Measurements from ENCODE around the gene KLF12.

KLF12 gene

DNA sequence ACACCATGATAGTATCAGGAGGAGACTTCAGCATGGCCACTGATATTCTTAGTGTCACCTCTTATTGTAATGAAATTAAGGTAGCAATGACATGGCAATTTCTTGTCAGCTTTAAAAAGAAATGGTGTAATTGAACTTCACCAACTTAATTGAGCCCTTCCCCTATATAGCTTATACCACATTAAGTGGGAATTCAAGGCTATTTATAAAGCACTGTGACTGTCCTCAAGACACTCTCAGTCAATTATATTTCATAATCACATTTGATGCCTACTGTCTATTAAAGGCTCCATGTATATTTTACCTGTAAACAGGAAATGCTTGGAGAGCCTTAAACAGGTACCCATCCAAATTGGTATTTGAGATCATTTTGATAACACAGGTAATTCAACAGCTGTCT lies 28.3 kb downstream of the KLF12 start:
- Histone ChIP-seq H3K4me3 (ENCODE audit: low read length) (no peak overlapping the region), H3K79me2 (ENCODE audit: control insufficient read depth, low read length) (peaks cover 91% of the 10 kb centered on the region), H4K20me1 (ENCODE audit: control insufficient read depth, insufficient read depth, low read depth, low read length) (no peaks in the 10 kb centered on the region), H3K27me3 (ENCODE audit: control insufficient read depth, low read length) (no peaks in the 10 kb centered on the region), H3K4me2 (ENCODE audit: low read length) (no peak overlapping the region), H3K4me1 (ENCODE audit: control insufficient read depth, low read length) (peaks cover 7% of the 10 kb centered on the region), H3K9me3 (ENCODE audit: control insufficient read depth, insufficient read depth, low read length) (no peaks in the 10 kb centered on the region), H3K9me2 (replicated peaks; ENCODE audit: control insufficient read depth, low read length) (no peaks in the 10 kb centered on the region), H3K27ac (ENCODE audit: low read depth, low read length) (no peak overlapping the region), H3F3A (ENCODE audit: control insufficient read depth, insufficient read depth) (no peaks in the 10 kb centered on the region), H3K36me3 (ENCODE audit: control insufficient read depth, low read length) (no peaks in the 10 kb centered on the region; the same call in 1 of the 2 replicates)
- no peak for TF ChIP-seq EZH2phosphoT487 (IDR thresholded peaks at IDR 0.05; ENCODE audit: borderline replicate concordance, low read length)
- TF ChIP-seq, protein P1, sequence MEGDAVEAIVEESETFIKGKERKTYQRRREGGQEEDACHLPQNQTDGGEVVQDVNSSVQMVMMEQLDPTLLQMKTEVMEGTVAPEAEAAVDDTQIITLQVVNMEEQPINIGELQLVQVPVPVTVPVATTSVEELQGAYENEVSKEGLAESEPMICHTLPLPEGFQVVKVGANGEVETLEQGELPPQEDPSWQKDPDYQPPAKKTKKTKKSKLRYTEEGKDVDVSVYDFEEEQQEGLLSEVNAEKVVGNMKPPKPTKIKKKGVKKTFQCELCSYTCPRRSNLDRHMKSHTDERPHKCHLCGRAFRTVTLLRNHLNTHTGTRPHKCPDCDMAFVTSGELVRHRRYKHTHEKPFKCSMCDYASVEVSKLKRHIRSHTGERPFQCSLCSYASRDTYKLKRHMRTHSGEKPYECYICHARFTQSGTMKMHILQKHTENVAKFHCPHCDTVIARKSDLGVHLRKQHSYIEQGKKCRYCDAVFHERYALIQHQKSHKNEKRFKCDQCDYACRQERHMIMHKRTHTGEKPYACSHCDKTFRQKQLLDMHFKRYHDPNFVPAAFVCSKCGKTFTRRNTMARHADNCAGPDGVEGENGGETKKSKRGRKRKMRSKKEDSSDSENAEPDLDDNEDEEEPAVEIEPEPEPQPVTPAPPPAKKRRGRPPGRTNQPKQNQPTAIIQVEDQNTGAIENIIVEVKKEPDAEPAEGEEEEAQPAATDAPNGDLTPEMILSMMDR (IDR thresholded peaks at IDR 0.05; ENCODE audit: low read depth, low read length, poor library complexity, severe bottlenecking), result no peak

DNA sequence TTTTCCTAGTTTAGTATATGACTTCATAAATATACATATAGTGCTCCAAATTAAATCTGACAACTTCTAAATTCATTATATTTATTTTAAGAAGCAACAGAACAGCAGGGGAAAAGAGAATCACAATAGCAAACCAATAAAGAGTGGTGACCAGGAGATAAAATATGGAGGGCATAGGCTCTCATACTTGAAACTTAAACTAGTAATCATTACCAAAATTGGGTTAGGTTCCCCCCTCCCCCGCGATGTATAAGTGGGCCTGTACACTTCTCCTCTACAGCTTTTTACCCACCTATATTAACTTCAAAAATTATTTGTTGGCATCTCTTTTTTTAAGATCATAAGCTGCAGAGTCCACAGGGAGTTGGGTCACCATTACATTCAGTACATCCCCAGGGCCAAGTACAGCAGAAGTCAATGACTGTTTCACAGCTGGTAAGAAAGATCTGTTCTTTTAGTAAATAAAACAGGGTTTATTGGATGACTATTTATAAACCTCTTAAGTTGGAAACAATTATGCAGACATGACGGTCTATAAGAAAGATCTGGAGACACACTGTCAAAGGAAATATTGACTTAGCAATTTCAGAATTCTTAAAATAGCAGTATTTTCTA lies 29.4 kb downstream of the KLF12 start:
- Histone ChIP-seq H3K4me1 (ENCODE audit: control insufficient read depth, low read length) (peaks cover 7% of the 10 kb centered on the region), H3K4me3 (ENCODE audit: low read length) (no peak overlapping the region), H3K27ac (ENCODE audit: low read depth, low read length) (no peak overlapping the region), H3K9me3 (ENCODE audit: control insufficient read depth, insufficient read depth, low read length) (no peaks in the 10 kb centered on the region), H3K79me2 (ENCODE audit: control insufficient read depth, low read length) (peaks cover 90% of the 10 kb centered on the region), H3F3A (ENCODE audit: control insufficient read depth, insufficient read depth) (no peaks in the 10 kb centered on the region), H4K20me1 (ENCODE audit: control insufficient read depth, insufficient read depth, low read depth, low read length) (no peaks in the 10 kb centered on the region), H3K27me3 (ENCODE audit: control insufficient read depth, low read length) (no peaks in the 10 kb centered on the region), H3K9me2 (replicated peaks; ENCODE audit: control insufficient read depth, low read length) (no peaks in the 10 kb centered on the region), H3K4me2 (ENCODE audit: low read length) (no peak overlapping the region), H3K36me3 (ENCODE audit: control insufficient read depth, low read length) (no peaks in the 10 kb centered on the region)
- TF ChIP-seq, protein P1 (IDR thresholded peaks at IDR 0.05; ENCODE audit: low read depth, low read length, poor library complexity, severe bottlenecking), result no peak
- no peak for TF ChIP-seq EZH2phosphoT487 (IDR thresholded peaks at IDR 0.05; ENCODE audit: borderline replicate concordance, low read length)

DNA sequence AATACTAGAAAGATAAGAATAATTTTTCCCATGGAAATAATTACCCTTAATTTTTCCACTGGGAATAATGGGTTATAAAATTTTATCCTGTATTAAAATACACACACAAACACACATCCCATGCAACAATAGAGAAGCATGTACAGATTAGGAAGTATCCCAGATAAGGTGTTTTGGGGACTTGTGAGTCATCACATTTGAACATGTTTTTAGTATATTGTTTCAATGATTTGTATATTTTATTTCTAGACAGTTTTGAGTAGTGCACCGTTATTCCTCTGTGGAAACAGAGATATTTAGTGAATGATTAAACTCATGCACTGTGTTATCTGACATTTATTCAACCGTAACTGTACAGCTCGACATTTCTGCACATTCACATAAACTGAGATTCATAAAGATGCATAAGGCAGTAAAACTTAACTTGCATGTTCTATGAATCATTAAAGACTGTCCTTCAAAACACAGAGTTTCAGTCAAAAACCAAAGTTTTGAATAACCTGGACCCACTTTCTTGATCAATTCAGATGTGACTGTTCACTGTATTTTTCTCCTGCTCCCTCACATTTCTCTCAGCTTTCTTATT lies 30.1 kb downstream of the KLF12 start:
- Histone ChIP-seq H4K20me1 (ENCODE audit: control insufficient read depth, insufficient read depth, low read depth, low read length) (no peaks in the 10 kb centered on the region), H3K9me2 (replicated peaks; ENCODE audit: control insufficient read depth, low read length) (no peaks in the 10 kb centered on the region), H3F3A (ENCODE audit: control insufficient read depth, insufficient read depth) (no peaks in the 10 kb centered on the region), H3K4me3 (ENCODE audit: low read length) (no peak overlapping the region), H3K27ac (ENCODE audit: low read depth, low read length) (no peak overlapping the region), H3K79me2 (ENCODE audit: control insufficient read depth, low read length) (peaks cover 92% of the 10 kb centered on the region), H3K9me3 (ENCODE audit: control insufficient read depth, insufficient read depth, low read length) (no peaks in the 10 kb centered on the region), H3K36me3 (ENCODE audit: control insufficient read depth, low read length) (no peaks in the 10 kb centered on the region), H3K4me1 (ENCODE audit: control insufficient read depth, low read length) (peaks cover 7% of the 10 kb centered on the region), H3K27me3 (ENCODE audit: control insufficient read depth, low read length) (no peaks in the 10 kb centered on the region), H3K4me2 (ENCODE audit: low read length) (no peak overlapping the region)
- no peak for TF ChIP-seq EZH2phosphoT487 (IDR thresholded peaks at IDR 0.05; ENCODE audit: borderline replicate concordance, low read length)
- TF ChIP-seq, protein P1 (IDR thresholded peaks at IDR 0.05; ENCODE audit: low read depth, low read length, poor library complexity, severe bottlenecking), result no peak
